ENCODE data around the gene VMO1. TPM values are rescaled to one million over a fixed set of nuclear protein-coding genes. Genes with fewer than 3 reads are reported as not detected.
A peak's percentile ranks its signal among the peaks of the same experiment; 100 is the strongest.

VMO1 gene
- polyA plus RNA-seq, 1 donor from 2014 or later, result 1.6 TPM

- H3K27ac ChIP-seq (ENCODE audit: low read length), result no peak overlapping the region
- H3K36me3 ChIP-seq (ENCODE audit: insufficient read depth, low read length), result no peaks in the 10 kb centered on the region
- H4K20me1 ChIP-seq (ENCODE audit: insufficient read depth), result no peaks in the 10 kb centered on the region
- no peak overlapping the region for H3K4me2 ChIP-seq (ENCODE audit: low read length)
- peak overlapping the region; percentile 62 for H3K4me3 ChIP-seq (ENCODE audit: low read length)
- H3K79me2 ChIP-seq (replicated peaks; ENCODE audit: insufficient read depth, low read length), result no peaks in the 10 kb centered on the region
- TF ChIP-seq EZH2 (IDR thresholded peaks at IDR 0.05; ENCODE audit: borderline replicate concordance, insufficient read depth, low read length, poor library complexity, severe bottlenecking) (no peak), MXI1 (conservative IDR thresholded peaks at IDR 0.05; ENCODE audit: poor library complexity, severe bottlenecking) (no peak), CTCF (IDR thresholded peaks at IDR 0.05; ENCODE audit: poor library complexity, severe bottlenecking) (no peak), SMC3 (conservative IDR thresholded peaks at IDR 0.05; ENCODE audit: poor library complexity) (no peak), POLR2AphosphoS5 (IDR thresholded peaks at IDR 0.05) (no peak), RAD21 (conservative IDR thresholded peaks at IDR 0.05) (no peak), EP300 (conservative IDR thresholded peaks at IDR 0.05; ENCODE audit: poor library complexity, severe bottlenecking) (no peak), REST (IDR thresholded peaks at IDR 0.05; ENCODE audit: borderline replicate concordance) (no peak), TAF1 (IDR thresholded peaks at IDR 0.05; ENCODE audit: low read depth) (no peak)
- no peak overlapping the region for H3K9ac ChIP-seq (ENCODE audit: low read length)
- peaks cover 11% of the 10 kb centered on the region for H3K27me3 ChIP-seq (ENCODE audit: insufficient read depth, low read depth, low read length)
- no peaks in the 10 kb centered on the region for H3K9me2 ChIP-seq (ENCODE audit: insufficient read depth, low read length)
- no peak overlapping the region for H2AFZ ChIP-seq (ENCODE audit: low read depth, low read length)
- H3F3A ChIP-seq (ENCODE audit: insufficient read depth, low read length, poor library complexity, severe bottlenecking), result no peaks in the 10 kb centered on the region
- no peaks in the 10 kb centered on the region for H3K9me3 ChIP-seq (ENCODE audit: low read length)
Observed at GRCh38 chr17:4807605-4808377, 21.6 kb upstream of the VMO1 start.

- H3K36me3 ChIP-seq (ENCODE audit: insufficient read depth, low read length), result no peaks in the 10 kb centered on the region
- no peaks in the 10 kb centered on the region for H3K79me2 ChIP-seq (replicated peaks; ENCODE audit: insufficient read depth, low read length)
- no peak within 1 kb of the TSS for H3K4me2 ChIP-seq (ENCODE audit: low read length)
- H3K9me2 ChIP-seq (ENCODE audit: insufficient read depth, low read length), result no peaks in the 10 kb centered on the region
- H3F3A ChIP-seq (ENCODE audit: insufficient read depth, low read length, poor library complexity, severe bottlenecking), result no peaks in the 10 kb centered on the region
- H3K9ac ChIP-seq (ENCODE audit: low read length), result peak within 1 kb of the TSS; percentile 46
- TF ChIP-seq EP300 (conservative IDR thresholded peaks at IDR 0.05; ENCODE audit: poor library complexity, severe bottlenecking) (no peak), CTCF (IDR thresholded peaks at IDR 0.05; ENCODE audit: poor library complexity, severe bottlenecking) (no peak), SMC3 (conservative IDR thresholded peaks at IDR 0.05; ENCODE audit: poor library complexity) (no peak), TAF1 (IDR thresholded peaks at IDR 0.05; ENCODE audit: low read depth) (no peak), EZH2 (IDR thresholded peaks at IDR 0.05; ENCODE audit: borderline replicate concordance, insufficient read depth, low read length, poor library complexity, severe bottlenecking) (no peak), MXI1 (conservative IDR thresholded peaks at IDR 0.05; ENCODE audit: poor library complexity, severe bottlenecking) (no peak), POLR2AphosphoS5 (IDR thresholded peaks at IDR 0.05) (no peak), REST (IDR thresholded peaks at IDR 0.05; ENCODE audit: borderline replicate concordance) (no peak), RAD21 (conservative IDR thresholded peaks at IDR 0.05) (no peak)
- no peak within 1 kb of the TSS for H2AFZ ChIP-seq (ENCODE audit: low read depth, low read length)
- no peaks in the 10 kb centered on the region for H3K9me3 ChIP-seq (ENCODE audit: low read length)
- H3K4me3 ChIP-seq (ENCODE audit: low read length), result peak within 1 kb of the TSS; percentile 62
- H3K27ac ChIP-seq (ENCODE audit: low read length), result no peak within 1 kb of the TSS
- H4K20me1 ChIP-seq (ENCODE audit: insufficient read depth), result no peaks in the 10 kb centered on the region
- peaks cover 11% of the 10 kb centered on the region for H3K27me3 ChIP-seq (ENCODE audit: insufficient read depth, low read depth, low read length)
Observed at GRCh38 chr17:4806777-4807604, 20.8 kb upstream of the VMO1 start, which contains the start of gene PLD2. Gene PLD2, plus strand, starts transcription at chr17:4807152. Its CDS starts 621 bp downstream, at chr17:4807773.
